ENCODE results near the gene RCOR3. TPM values are rescaled to one million over a fixed set of nuclear protein-coding genes. Genes with fewer than 3 reads are reported as not detected.
"Not testable (repeated sequence)": the region's sequence is repeated elsewhere in the genome, so short reads cannot be mapped to it uniquely, and the experiment has no call there.

The RCOR3 gene
- total RNA-seq, 1 experiment from 2014 or later, result 9.3 TPM

- Histone ChIP-seq H3K36me3 (peaks cover 5% of the 10 kb centered on the region), H3K9me3 (no peaks in the 10 kb centered on the region; the same call in 1 of the 2 replicates), H3K27me3 (no peaks in the 10 kb centered on the region), H3K4me3 (no peak overlapping the region)
- no peak for DNase-seq
These were observed 84.4 kb downstream of the RCOR3 start for GRCh38 chr1:211343607-211344006.

GRCh38 chr1:211344152-211344618 is 85.0 kb downstream of the RCOR3 start:
- no peak for DNase-seq
- Histone ChIP-seq H3K4me3 (no peak overlapping the region), H3K36me3 (peaks cover 5% of the 10 kb centered on the region), H3K27me3 (no peaks in the 10 kb centered on the region), H3K9me3 (no peaks in the 10 kb centered on the region; the same call in 1 of the 2 replicates)

- peaks cover 5% of the 10 kb centered on the region; the same call in 1 of the 2 replicates for H3K36me3 ChIP-seq
- H3K27me3 ChIP-seq, result no peaks in the 10 kb centered on the region
- H3K4me3 ChIP-seq, result no peak overlapping the region
- no peaks in the 10 kb centered on the region; the same call in 1 of the 2 replicates for H3K9me3 ChIP-seq
- no peak for DNase-seq
These were observed 86.6 kb downstream of the RCOR3 start for GRCh38 chr1:211345719-211346118.

GRCh38 chr1:211347077-211347844 is 88.1 kb downstream of the RCOR3 start:
- no peak for DNase-seq
- Histone ChIP-seq H3K9me3 (peaks cover 5% of the 10 kb centered on the region), H3K36me3 (peaks cover 5% of the 10 kb centered on the region; the same call in 1 of the 2 replicates), H3K4me3 (no peak overlapping the region), H3K27me3 (no peaks in the 10 kb centered on the region)

GRCh38 chr1:211348547-211348946 is 89.4 kb downstream of the RCOR3 start:
- DNase-seq, result no peak
- H3K27me3 ChIP-seq, result no peaks in the 10 kb centered on the region
- no peak overlapping the region for H3K4me3 ChIP-seq
- peaks cover 8% of the 10 kb centered on the region for H3K36me3 ChIP-seq
- peaks cover 10% of the 10 kb centered on the region for H3K9me3 ChIP-seq

GRCh38 chr1:211349741-211350140 is 90.6 kb downstream of the RCOR3 start:
- no peak for DNase-seq
- Histone ChIP-seq H3K9me3 (peaks cover 10% of the 10 kb centered on the region), H3K27me3 (no peaks in the 10 kb centered on the region), H3K36me3 (peaks cover 8% of the 10 kb centered on the region), H3K4me3 (no peak overlapping the region)

- not testable (repeated sequence) for DNase-seq, H3K4me3 ChIP-seq, H3K27me3 ChIP-seq
- Histone ChIP-seq H3K36me3 (peaks cover 19% of the 10 kb centered on the region), H3K9me3 (peaks cover 10% of the 10 kb centered on the region)
These were observed 92.9 kb downstream of the RCOR3 start for GRCh38 chr1:211352055-211352454.

GRCh38 chr1:211352465-211352864 is 93.3 kb downstream of the RCOR3 start:
- H3K9me3 ChIP-seq, result peaks cover 10% of the 10 kb centered on the region
- peaks cover 20% of the 10 kb centered on the region for H3K36me3 ChIP-seq
- H3K4me3 ChIP-seq, result no peak overlapping the region
- no peak for DNase-seq
- H3K27me3 ChIP-seq, result no peaks in the 10 kb centered on the region

GRCh38 chr1:211352985-211353515 is 93.9 kb downstream of the RCOR3 start:
- Histone ChIP-seq H3K4me3 (no peak overlapping the region), H3K9me3 (peaks cover 10% of the 10 kb centered on the region), H3K27me3 (no peaks in the 10 kb centered on the region), H3K36me3 (peaks cover 18% of the 10 kb centered on the region)
- peak; percentile 34 for DNase-seq

GRCh38 chr1:211353562-211354212 is 94.5 kb downstream of the RCOR3 start:
- DNase-seq, result no peak
- H3K4me3 ChIP-seq, result no peak overlapping the region
- H3K9me3 ChIP-seq, result peaks cover 10% of the 10 kb centered on the region
- H3K36me3 ChIP-seq, result peaks cover 15% of the 10 kb centered on the region
- no peaks in the 10 kb centered on the region for H3K27me3 ChIP-seq

- Histone ChIP-seq H3K4me3 (no peak overlapping the region), H3K27me3 (no peaks in the 10 kb centered on the region), H3K9me3 (peaks cover 10% of the 10 kb centered on the region), H3K36me3 (peaks cover 26% of the 10 kb centered on the region)
- no peak for DNase-seq
These were observed 96.7 kb downstream of the RCOR3 start for GRCh38 chr1:211355873-211356272.

- Histone ChIP-seq H3K27me3 (no peaks in the 10 kb centered on the region), H3K9me3 (peaks cover 6% of the 10 kb centered on the region), H3K4me3 (no peak overlapping the region), H3K36me3 (peaks cover 31% of the 10 kb centered on the region)
- DNase-seq, result peak; percentile 54
These were observed 97.7 kb downstream of the RCOR3 start for GRCh38 chr1:211356723-211357407.

GRCh38 chr1:211358685-211359084 is 99.5 kb downstream of the RCOR3 start:
- no peaks in the 10 kb centered on the region for H3K9me3 ChIP-seq
- peaks cover 27% of the 10 kb centered on the region for H3K36me3 ChIP-seq
- H3K27me3 ChIP-seq, result no peaks in the 10 kb centered on the region
- H3K4me3 ChIP-seq, result no peak overlapping the region
- no peak for DNase-seq

- Histone ChIP-seq H3K27me3 (no peaks in the 10 kb centered on the region), H3K36me3 (peaks cover 27% of the 10 kb centered on the region), H3K4me3 (no peak overlapping the region), H3K9me3 (no peaks in the 10 kb centered on the region)
- DNase-seq, result no peak
These were observed 100.7 kb downstream of the RCOR3 start for GRCh38 chr1:211359876-211360275.

GRCh38 chr1:211361202-211361601 is 102.0 kb downstream of the RCOR3 start:
- H3K9me3 ChIP-seq, result no peaks in the 10 kb centered on the region
- no peak for DNase-seq
- peaks cover 28% of the 10 kb centered on the region for H3K36me3 ChIP-seq
- H3K4me3 ChIP-seq, result no peak overlapping the region
- H3K27me3 ChIP-seq, result no peaks in the 10 kb centered on the region
